Limb (tissue), 2 donors: ENCODE data around the gene SLC45A1.
"Not testable (repeated sequence)": the region's sequence is repeated elsewhere in the genome, so short reads cannot be mapped to it uniquely, and the experiment has no call there.

ENCODE experiments used
- DNase-seq, 2 donors: peaks; one replicate each; pipeline ENCODE4 v3.0.0-alpha.2; 2016; ENCODE audit errors: extremely low spot score in 2 of 2

Gene SLC45A1

DNA sequence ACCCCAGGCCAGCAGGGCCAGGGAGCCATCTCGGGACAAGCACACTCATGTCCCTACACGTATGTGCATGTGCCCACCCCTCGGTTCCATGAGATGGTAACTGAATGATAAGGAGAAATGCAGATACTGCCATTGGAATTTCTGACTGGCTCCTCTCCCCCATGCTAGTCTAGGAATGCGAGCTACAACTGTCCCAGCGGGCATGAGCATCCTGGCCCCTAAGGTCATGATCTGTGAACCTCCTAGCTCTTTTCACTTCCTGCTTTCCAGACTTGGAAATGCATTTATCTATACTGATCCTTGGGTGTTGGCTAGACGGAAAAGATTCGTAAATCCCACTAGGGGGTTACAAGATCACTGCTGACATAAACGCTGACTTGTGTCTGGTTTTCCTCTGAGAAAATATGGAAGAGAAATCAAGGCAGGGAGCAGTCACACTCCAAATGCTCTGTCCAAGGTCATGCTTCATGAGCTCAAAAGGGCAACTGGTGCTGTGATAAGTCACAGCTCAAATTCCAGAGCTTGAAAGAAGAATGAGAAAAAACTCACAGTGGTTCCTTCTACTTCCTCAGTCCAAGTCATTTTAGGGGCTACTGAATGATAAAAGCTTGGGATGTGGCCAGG is 49.8 kb downstream of the SLC45A1 start:
- no peak for DNase-seq

DNA sequence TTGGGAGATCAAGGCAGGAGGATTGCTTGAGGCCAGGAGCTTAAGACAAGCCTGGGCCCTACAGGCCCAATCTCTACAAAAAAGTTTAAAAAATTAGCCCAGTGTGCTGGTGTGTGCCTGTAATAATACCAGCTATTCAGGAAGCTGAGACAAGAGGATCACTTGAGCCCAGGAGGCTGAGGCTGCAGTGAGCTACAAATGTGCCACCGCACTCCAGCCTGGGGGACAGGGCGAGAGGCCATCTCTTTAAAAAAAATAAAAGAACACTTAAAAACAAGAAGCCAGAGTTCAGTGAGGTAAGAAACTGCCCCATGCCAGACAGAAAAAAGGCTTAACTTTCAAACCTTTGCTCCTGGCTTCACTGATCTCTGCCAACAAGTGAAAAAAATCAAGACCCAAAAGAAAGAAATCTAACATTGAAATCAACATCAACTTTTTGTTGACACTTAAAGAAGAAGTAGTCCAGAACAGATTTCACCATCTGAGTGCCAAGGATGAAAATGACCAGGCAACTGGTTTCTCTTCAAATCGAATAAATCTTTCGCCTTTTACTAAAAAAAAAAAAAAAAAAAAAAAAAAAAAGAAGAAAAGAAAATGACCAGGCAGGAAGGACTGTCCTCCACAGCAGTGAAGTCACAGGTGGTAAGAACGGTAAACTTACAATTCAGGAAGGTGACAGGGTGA is 51.2 kb downstream of the SLC45A1 start:
- DNase-seq: no peak

DNA sequence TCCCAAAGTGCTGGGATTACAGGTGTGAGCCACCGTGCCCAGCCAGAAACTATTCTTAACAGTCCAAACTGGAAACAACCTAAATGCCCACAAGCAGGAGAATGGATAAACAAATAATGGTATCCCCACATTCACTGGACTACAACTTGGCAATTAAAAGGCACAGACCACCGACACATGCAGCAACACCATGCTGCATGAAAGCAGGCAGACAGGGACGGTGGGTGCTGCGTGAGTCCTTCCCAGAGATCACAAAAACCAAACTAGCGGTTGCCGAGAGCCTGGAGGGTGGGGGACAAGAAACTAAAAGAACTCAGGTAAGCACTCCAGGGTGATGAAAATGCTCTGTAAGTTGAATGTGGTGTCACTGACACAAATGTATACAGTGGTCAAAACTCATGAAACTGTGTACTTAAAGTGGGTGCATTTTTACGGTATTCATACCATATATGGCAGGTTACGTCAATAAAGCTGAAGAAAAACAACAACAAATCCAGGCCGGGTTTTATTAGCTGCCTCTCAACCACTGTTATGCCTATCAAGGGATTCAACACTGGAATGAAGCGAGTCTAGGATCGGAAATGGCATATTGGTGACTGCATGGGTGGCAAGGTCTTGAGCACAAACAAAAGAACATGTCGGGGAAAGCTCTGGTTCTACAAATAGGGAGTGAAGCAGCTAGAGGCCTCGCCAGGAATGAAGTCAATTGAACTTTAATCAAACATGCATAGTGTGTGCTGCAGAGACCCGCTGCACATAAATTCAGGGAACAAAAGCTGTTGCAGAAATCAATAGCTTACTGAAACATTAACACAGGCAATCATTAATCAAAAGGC is 52.4 kb downstream of the SLC45A1 start:
- peak; percentile 51 to 52 for DNase-seq

DNA sequence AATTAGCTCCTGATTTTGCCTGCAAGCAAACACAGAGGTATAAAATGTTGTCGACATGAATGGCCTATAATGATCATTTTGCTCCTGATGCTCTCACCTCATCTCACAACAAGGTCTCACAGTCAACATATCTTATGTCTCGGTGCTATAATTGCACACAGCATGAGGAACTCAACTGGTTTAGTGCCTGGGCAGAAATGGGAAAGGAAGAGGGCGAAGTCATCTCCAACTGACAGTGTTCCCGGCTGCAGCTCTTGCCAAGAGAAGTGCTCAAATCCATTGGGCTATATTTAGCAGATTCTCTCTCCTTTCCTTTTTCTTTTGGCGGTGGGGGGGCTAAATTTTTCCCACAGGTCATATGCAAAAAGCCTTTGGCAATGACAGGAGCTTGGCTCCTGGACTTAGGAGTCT is 53.0 kb downstream of the SLC45A1 start:
- peak in 1 of 2 donors; percentile 40 for DNase-seq

DNA sequence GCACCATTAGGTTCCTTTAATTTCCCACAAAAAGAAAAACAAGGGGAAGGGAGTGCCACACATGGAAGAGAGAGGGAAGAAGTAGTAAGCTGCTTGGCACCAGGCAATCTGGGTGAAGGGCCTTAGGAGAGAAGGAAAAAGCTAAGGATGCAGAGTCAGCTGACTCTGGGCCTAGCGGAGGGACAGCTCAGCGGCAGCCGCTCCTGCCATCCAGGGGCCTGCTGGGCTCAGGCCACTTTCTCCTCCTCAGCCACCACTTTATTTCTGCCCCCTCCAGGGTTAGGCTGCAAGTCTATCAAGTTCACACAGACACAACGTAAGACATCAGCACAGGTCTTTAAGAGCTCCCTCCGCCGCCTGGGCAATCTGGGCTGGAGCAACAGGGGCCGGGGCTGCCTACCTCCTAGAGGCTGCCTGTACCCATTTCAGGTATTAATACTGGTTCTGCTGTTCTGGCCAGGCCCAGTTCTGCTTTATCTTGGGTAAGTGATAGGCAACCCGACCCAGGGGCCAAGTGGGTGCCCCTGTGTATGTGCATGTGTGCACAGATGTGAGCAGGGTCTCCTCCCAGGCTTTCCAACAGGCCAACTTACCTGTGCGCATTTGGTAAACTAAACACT is 53.6 kb downstream of the SLC45A1 start:
- no peak for DNase-seq

DNA sequence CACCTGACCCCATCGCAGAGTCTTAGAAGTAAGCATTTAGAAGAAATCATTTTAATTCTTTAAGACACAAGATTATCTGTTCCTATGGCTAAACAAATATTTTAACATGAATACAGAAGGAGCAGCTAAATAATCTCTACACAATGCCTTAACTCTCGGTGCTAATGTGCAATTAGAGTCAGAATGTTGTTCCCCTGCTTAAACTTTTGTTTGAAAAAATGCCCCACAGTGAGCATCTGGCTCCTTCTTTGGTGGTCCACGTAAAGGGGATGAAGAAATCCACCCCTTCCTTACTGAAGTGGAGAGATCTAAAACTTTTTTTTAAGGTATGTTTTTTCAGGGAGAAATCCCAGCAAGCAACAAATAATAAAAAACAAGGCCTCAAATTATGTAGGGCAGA is 55.2 kb downstream of the SLC45A1 start:
- DNase-seq: no peak

DNA sequence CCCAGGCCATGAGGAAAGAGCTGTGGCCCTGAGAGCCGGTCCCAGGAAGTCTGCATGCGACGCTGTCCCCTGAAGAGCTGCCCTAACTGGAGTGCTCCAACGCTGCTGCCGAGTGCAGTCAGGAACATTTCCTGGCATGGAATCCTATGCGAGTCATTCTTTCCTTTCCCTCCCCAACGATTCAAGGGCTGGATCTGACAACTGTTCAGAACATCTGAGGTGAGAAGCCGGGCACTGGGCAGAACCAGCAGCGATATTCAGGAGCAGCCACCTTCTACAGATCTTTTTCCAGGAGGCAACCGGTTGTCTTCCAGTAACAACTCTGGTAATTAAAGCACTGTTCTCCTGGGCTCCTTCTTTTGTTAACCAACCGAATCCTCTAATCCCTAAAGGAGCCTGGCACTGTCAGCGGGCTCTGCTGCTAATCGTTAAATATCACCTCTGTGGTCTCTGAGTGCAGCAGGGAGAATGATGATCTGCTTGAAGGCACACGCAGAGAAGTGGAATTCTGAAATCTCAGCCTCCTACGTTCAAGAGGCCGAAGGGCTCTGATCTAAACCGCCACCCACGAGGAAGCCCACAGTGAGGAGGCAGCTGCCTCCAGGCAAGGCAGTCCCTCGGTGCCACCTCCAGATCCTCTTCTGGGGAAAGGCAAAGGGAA is 55.8 kb downstream of the SLC45A1 start:
- DNase-seq: peak; percentile 72 to 73

DNA sequence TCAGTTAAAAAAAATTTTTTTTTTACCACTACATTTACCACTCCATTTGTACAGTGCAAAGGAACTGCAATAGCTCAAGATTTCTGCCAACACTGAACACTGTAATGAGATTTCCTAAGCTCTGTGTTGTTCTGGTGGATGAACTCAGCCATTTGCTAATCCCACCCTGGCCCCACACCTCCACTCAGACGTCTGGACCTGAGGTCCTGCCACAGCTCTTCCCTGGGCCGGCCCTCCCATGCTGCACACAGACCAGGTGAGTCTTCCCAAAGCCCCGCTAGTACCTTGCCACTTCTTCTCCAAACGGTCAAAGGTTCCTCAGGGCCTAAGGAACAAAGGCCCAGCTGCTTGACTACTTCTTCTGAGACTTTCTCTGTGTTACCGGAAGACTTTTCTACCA is 56.4 kb downstream of the SLC45A1 start:
- peak in 1 of 2 donors; percentile 29 for DNase-seq

DNA sequence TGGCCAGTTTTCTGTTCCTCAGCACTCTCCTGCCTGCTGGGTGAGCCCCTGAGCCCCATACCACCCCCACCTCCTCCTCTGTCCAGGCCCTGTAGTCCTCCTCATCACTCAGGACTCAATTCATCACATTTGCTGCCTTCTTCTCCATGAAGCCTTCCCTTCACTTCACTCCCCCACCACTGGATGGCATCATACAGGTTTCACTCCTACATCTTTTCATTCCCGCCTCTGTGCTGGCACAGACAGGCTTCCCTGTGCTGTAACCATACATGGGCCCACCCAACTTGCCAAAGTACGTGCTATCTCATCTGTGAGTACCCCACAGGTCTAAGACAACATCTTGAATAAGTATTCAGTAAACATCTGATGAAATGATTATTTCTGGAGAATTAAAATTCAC is 56.9 kb downstream of the SLC45A1 start:
- DNase-seq: no peak

DNA sequence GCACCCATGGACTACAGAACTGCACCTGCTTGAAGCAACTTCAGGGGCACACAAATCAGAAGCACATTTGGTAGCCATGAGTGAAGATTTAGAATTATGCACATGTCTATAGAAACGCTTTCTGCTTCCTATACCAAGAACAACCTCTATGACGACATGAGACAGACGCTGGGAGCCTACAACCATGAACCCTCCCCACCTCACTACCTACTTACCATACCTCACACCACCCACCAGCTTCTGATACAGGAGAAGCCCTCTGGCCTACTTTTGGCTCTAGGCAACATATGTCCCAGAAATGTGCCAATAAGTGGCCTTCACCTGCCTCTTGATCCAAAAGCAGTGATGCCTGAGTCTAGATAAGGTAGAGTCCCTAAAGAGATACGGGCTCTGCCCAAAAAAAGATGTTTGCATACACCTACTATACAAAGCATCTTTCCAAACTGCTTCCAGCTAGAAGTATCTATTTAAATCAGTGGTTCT is 58.5 kb downstream of the SLC45A1 start:
- no peak for DNase-seq

DNA sequence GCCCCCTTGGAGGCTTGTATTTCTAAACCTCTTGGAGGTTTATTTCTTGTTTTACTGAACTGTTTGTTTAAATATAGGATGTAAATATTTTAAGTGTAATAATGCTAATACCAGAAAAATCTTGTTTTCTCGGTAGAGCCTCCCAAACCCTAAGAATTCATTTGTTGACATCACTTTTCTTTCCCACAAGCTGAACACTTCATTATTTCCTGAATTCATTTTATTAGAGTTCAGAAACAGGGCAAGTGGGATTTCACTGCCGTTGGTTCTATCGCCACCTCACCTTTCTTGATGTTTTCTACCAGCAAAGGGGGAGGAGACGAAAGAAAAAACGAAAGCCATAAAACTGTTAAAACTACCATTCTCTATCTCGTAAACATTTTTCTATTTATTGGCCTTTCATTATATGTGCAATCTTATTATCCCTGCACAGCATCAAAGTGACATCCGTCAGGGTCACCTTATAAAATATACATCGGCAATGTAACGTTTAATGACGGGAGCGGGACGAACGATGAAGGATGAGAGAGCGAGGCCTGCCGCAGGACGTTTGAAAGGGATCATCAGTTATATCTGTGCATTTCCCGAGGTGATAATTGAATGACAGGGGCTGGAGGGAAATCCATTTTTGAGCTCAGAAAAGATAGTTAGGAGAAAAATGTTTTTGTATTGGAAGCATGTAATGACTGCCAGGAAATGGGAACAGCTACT is 59.5 kb downstream of the SLC45A1 start:
- DNase-seq: no peak

DNA sequence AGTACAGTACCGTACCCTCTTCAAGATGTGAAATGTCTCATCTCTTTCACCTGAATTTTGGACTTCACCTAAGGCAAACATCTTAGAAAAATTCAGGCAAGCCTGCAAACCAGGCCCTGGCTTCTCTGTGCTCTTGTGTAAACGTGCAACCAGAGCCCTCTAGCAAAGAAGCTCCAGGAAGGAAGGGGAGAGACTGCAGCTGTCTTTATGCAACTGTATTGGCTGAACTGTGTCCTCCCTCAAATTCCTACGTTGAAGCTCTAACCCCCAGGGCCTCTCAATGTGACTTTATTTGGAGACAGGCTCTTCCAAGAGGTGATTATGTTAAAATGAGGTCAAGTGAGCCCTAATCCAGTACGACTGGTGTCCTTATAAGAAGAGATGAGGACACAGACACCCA is 60.3 kb downstream of the SLC45A1 start:
- DNase-seq: peak; percentile 27 to 58

DNA sequence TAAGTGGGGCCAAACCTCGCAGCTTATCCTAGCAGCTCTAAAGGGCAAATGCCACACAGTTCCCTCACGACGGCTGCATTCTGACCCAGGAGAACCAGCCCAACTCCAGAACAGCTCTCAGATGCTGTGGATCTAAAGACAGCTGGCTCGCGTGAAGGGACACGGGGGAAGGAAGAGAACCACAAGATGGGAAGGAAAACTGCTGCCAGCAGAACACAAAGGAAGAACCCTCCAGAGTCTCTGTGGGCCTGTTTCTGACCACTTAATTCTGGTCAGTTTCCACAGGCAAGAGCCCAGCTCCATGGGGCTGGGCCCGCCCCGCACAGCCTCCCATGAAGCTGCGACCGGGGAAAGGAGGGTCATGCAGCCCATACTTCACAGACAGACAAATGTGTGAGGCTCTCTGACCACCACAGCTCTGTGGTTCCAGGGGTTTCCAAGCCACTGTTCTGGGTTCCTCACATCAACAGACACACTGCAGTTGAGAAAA is 61.1 kb downstream of the SLC45A1 start:
- DNase-seq: peak in 1 of 2 donors; percentile 18

DNA sequence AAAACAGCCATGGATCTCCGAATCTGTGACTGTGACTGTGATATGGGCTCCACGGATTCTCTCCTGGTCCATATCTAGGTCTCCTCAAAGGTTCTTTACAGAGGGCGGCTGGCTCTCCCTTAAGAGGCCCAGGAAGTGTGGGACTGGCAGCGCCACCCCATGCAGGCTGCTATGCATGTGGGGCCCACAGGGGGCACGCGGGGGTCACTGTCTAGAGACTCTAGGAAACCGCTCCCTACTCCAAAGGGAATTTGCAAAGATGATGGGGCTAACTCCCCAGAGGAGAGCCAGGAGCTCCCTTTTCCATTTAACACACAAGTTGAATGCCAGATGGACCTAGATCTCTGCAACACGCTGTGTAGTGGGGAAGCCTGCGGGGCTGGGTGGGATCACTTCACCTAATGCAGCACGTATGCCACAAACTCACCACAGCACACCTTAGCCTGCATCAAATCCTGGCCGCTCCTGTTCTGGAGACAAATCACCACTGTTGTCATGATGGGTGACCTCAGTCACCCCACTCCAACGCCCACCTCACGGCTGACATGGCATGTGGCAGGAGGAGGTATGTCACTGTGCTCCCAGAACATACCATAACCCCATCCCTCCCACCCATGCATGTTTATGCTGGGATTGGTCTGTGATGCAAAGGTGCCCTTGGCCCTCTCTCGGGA is 61.7 kb downstream of the SLC45A1 start:
- DNase-seq: peak in 1 of 2 donors; percentile 17

DNA sequence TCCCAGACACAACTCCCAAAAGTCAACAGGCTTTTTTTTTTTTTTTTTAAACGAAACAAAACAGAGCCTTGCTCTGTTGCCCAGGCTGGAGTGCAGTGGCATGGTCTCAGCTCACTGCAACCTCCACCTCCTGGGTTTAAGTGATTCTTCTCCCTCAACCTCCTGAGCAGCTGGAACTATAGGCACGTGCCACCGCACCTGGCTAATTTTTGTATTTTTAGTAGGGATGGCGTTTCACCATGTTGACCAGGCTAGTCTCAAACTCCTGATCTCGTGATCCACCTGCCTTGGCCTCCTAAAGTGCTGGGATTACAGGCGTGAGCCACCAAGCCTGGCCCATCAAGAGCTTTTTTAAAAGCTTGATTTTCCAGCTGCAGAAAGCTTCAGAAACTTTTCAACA is 62.4 kb downstream of the SLC45A1 start:
- not testable (repeated sequence) for DNase-seq

DNA sequence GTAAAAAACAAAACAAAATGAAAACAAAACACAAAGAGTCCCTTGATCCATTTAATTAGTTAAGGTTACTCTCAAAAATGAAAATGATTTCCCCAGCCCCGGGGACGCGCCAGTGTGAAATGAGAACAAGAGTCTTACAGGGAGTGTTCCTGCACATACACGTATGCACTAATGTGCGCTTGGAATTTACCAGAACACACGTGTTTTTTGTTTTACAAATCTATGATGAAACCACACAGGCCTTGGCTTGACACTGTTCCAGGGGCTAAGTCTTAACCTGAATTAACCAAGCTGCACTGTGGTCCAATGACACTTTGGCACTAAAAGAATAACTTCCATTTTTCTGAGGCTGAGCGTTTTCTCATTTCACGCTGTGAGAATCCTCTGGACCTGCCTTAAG is 63.7 kb downstream of the SLC45A1 start:
- DNase-seq: no peak

DNA sequence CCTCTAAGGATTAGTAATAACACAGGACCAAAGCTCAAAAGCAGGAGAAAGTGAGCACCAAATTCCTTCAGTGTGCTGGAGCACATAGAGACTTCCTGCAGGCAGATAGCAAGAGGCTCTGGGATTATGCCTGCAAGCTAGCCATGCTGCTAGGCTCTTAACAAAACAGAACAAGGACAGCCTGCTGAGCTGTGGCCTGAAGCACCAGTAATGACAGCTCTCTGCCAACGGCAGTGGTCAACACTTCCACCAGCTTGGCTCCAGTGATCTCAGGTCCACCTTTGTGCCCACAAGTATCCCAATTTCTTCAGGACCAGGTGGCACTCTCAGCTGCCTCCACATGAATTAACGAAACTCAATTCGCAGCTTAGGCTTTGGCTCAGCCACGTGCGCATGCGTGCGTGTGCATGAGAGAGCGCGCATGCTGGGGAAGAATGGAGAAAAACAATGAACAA is 64.2 kb downstream of the SLC45A1 start:
- DNase-seq: peak in 1 of 2 donors; percentile 19

DNA sequence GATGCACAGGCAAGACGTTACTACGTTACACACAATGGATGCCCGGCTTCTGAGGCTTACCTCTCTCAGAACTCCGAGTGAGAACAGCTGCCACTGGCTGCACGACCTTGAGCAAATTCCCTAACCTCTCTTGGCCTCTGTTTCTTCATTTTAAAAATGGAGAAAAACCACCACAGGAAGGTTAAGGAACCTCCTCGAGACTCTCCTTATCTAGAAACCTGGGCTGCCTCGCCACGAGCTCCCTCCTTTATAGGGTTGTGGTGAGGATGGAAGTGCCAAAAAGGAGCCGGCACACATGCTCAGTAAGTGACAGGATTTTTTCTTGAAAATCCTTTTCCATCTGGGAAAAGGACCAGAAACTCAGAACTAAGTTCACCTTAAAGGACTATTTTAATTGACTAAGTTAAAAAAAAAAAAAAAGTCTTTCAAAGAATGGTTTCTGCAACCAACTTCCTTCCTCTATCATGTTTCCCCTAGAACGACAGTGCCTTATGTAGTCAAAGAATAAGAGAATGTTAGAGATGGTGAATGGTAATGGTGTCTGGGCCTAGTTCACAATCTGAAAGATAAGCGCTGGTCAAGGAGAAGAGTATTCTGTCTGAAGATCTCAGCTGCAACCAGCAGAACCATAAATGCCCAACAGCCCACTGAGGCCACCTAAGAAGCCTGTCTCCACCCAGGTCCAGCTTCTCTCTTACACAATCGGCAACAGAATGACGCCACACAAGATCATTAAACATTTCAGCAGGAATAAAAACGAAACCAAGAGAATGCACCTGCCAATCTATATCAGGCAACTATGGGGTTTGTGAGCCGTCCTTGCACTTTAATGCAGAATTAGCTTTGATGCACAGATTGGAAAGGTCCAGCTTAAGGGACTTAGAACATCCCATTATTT is 64.9 kb downstream of the SLC45A1 start:
- peak in 1 of 2 donors; percentile 15 for DNase-seq

DNA sequence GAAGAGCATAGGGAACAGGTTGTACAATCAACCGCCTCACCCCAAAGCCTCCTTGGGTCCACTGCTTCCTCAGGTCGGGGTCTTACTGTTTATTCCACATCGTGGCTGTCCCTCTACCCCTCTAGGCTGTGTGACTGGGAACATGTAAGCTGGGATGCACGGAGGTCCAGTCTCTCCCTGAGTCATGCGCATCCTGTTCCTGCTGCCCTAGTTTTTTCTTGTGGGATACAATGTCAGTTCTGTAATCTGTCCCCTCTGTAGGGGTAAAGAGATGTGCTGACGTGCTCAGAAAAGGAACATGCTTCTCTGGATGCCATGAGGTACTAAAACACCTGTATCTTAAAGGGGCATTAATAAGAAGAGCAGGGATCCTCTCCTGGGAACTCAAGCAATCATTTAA is 66.2 kb downstream of the SLC45A1 start:
- DNase-seq: peak in 1 of 2 donors; percentile 4
